VCaP (cell line): ENCODE measurements around the gene KAZN.

Experiments
- H3K27ac ChIP-seq: fragments of 450-650 bp; 2 replicates; pipeline ENCODE4 v1.5.1; 2017
- CTCF ChIP-seq: fragments of 450-650 bp; conservative IDR thresholded peaks from 2 replicates; pipeline ENCODE4 v1.5.1; 2017; ENCODE audit warnings: mild to moderate bottlenecking, moderate library complexity

KAZN gene

GRCh38 chr1:14561014-14561693, 37.3 kb upstream of the KAZN start:
- H3K27ac ChIP-seq = no peak overlapping the region
- no peak for TF ChIP-seq CTCF

DNA sequence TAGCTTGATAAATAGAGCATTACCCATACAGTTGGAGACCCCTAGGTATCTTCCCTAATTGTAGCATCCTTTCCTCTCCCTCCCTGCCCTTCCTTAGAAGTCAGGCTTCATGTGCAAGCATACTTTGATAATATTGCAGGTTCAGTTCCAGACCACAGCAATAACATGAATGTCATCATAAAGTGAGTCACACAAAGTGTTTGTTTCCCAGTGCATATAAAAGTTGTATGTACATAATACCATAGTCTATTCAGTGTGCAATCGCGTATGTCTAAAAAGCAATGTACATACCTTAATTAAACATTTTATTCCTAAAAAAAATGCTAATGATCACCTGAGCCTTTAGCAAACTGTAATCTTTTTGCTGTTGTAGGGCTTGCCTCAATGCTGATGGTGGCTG, 33.4 kb upstream of the KAZN start:
- TF ChIP-seq CTCF = no peak
- no peak overlapping the region for H3K27ac ChIP-seq

- TF ChIP-seq CTCF = no peak
- H3K27ac ChIP-seq = no peak overlapping the region
Measured at GRCh38 chr1:14567056-14567455, 31.4 kb upstream of the KAZN start.

GRCh38 chr1:14567903-14568302, 30.6 kb upstream of the KAZN start:
- no peak for TF ChIP-seq CTCF
- H3K27ac ChIP-seq = no peak overlapping the region

DNA sequence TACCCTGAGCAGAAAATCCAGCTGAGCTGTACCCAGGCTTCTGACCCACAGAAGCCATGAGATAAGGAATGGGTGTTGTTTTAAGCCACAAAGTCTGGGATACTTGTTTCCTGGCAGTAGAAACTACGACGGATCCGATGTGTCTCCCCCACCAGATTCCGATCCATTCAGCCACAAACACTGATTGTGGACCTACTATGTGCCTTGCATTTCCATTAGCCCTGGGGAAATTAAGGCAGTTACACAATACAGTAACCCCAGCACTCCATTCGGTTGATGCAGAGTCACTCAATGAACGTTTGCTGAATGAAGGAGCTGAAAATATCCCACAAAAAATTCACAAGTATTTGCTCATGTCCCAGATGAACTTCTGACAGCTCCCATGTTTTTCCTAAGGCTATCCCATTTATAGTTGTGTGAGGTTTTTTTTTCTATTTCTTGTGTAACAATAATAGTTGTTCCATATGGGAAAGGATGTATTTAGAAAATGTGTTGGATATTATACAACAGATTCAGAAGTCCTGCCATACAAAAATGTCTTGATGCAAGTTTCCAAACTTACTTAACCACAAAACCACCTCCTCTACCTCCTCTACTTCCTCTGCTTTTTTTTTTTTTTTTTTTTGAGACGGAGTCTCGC, 29.6 kb upstream of the KAZN start:
- no peak overlapping the region for H3K27ac ChIP-seq
- TF ChIP-seq CTCF = no peak

GRCh38 chr1:14570514-14570913, 28.0 kb upstream of the KAZN start:
- no peak overlapping the region for H3K27ac ChIP-seq
- TF ChIP-seq CTCF = no peak

DNA sequence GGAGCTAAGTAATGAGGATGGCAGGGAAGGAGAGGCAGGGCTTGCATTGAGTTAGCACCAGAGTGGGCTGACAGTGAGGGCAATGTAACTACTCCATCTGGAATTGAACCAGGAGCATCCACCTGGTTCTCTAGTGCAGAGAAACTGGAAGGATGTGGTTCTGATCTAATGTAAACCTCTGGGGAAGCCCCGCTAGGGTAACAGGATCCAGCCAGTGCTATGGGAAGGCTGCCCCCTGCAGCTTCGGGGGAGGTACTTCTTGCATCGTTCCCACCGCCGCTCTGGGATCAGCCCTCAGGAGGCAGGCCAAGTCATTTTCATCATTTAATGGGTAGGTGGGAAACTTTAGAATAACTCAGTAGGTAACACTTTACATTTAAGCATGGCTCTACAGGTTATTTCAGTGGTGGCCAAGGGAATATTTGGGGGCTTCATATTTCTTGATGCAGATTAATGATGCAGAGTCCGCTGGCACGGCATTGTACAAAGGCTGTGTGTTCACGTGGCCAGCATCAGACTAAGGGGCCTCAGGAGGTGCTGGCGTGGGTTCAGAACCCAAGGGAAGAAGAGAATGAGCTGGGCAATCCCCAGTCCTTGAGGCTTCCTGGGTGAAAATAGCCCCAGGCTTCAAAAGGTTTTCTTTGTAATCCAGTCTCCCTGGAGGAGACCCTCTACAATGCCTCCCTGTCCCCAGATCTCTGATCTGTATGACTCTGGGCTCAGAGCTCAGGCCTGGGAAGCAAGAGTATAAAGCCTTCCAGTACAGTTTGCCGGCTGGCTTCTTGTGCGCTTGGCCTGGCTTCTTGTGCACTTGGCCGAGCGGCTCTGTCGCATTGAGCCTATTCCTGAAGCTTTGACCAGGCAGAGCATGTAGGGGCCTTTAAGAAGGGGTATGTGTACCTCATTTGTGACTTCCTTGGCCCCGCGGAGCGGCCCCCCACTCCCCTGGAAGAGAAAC, 26.4 kb upstream of the KAZN start:
- no peak overlapping the region for H3K27ac ChIP-seq
- peak; percentile 18; the same call in 1 of the 2 replicates for TF ChIP-seq CTCF
